B cell (primary cell): Measurements from ENCODE around the gene HSFX2. TPM values are rescaled to one million over a fixed set of nuclear protein-coding genes. Genes with fewer than 3 reads are reported as not detected.

Experiments used
- ATAC-seq: fragments of 200-7000 bp; cut with Tn5 transposase; one replicate; pipeline ENCODE4 v1.10.0; 2021; ENCODE audit warnings: low read depth, mild to moderate bottlenecking, moderate number of reproducible peaks, moderate library complexity
- CTCF ChIA-PET: fragments of 350-600 bp; sonication (Branson Sonifier 250); formaldehyde crosslinking; loops from one replicate; lab custom pipeline; 2021; ENCODE audit warnings: antibody characterized with exemption, inconsistent platforms; lab: Charles Lee
- POLR2A ChIA-PET: fragments of 350-600 bp; sonication (Branson Sonifier 250); formaldehyde crosslinking; loops from one replicate; lab custom pipeline; 2021; ENCODE audit warnings: antibody characterized with exemption; lab: Charles Lee
- DNase-seq: peaks from one replicate; pipeline ENCODE4 v3.0.0; 2013
- H2AFZ ChIP-seq: 2 replicates; pipeline ENCODE4 v1.6.1; 2012; ENCODE audit warnings: mild to moderate bottlenecking, low read depth, low read length; ENCODE audit not compliant: insufficient read depth, poor library complexity, severe bottlenecking
- H3K27ac ChIP-seq, 2 donors: 1 replicate in 1 of 2; 2 replicates in 1 of 2; pipeline ENCODE4 v1.5.1; 2012 to 2013; ENCODE audit warnings: low read length in 2 of 2, mild to moderate bottlenecking in 2 of 2, moderate library complexity in 1 of 2
- H3K27me3 ChIP-seq, 4 experiments: fragments of 200-600 bp in 1 of 4; sonication (generic) in 1 of 4; replicated peaks in 1 of 4; 1 replicate in 2 of 4; 2 replicates in 2 of 4; pipeline versions ENCODE4 v1.6.1 to v1.7.0; 2013 to 2016; ENCODE audit warnings: low read length in 3 of 4, mild to moderate bottlenecking in 2 of 4, mixed read lengths in 1 of 4, moderate library complexity in 1 of 4; ENCODE audit not compliant: insufficient read depth in 4 of 4, control insufficient read depth in 3 of 4; ENCODE audit errors: control extremely low read depth in 1 of 4
- H3K36me3 ChIP-seq, 2 experiments: replicated peaks in 1 of 2; 1 replicate in 1 of 2; 2 replicates in 1 of 2; pipeline versions ENCODE4 v1.6.1 to v1.7.1; 2013; ENCODE audit warnings: low read length in 1 of 2; ENCODE audit not compliant: insufficient read depth in 2 of 2, control insufficient read depth in 1 of 2; ENCODE audit errors: control extremely low read depth in 1 of 2, extremely low read depth in 1 of 2
- H3K4me1 ChIP-seq, 2 donors: fragments of 200-600 bp in 1 of 2; sonication (generic) in 1 of 2; 1 replicate in 1 of 2; 2 replicates in 1 of 2; pipeline versions ENCODE4 v1.5.1 to v1.6.1; 2013 to 2017; ENCODE audit warnings: low read length in 2 of 2; ENCODE audit not compliant: control insufficient read depth in 2 of 2, insufficient read depth in 2 of 2
- H3K4me2 ChIP-seq: replicated peaks from 2 replicates; pipeline ENCODE3; 2012; ENCODE audit warnings: mild to moderate bottlenecking, low read depth, low read length; ENCODE audit not compliant: poor library complexity, severe bottlenecking
- H3K4me3 ChIP-seq, 5 experiments: fragments of 200-600 bp in 1 of 5; sonication (generic) in 1 of 5; 1 replicate in 3 of 5; 2 replicates in 2 of 5; pipeline versions ENCODE4 v1.5.1 to v1.7.0; 2011 to 2016; ENCODE audit warnings: low read length in 4 of 5, mild to moderate bottlenecking in 4 of 5, low read depth in 2 of 5, control low read depth in 1 of 5, moderate library complexity in 1 of 5; ENCODE audit not compliant: insufficient read depth in 1 of 5; ENCODE audit errors: control extremely low read depth in 1 of 5, extremely low read depth in 1 of 5
- H3K79me2 ChIP-seq: fragments of 200-600 bp; sonication (generic); one replicate; pipeline ENCODE4 v1.6.0; 2016; ENCODE audit warnings: low read length; ENCODE audit not compliant: control insufficient read depth, insufficient read depth
- H3K9ac ChIP-seq: fragments of 200-600 bp; sonication (generic); 2 replicates; pipeline ENCODE4 v1.6.1; 2017; ENCODE audit warnings: mild to moderate bottlenecking, low read length, moderate library complexity
- H3K9me3 ChIP-seq, 3 donors: one replicate each; pipeline versions ENCODE4 v1.6.1 to v1.7.1; 2013; ENCODE audit warnings: low read length in 2 of 3; ENCODE audit not compliant: control insufficient read depth in 2 of 3, insufficient read depth in 1 of 3; ENCODE audit errors: control extremely low read depth in 1 of 3
- H4K20me1 ChIP-seq: 2 replicates; pipeline ENCODE4 v1.6.0; 2012; ENCODE audit warnings: mild to moderate bottlenecking, low read length; ENCODE audit not compliant: insufficient read depth, control insufficient read depth, poor library complexity, severe bottlenecking
- H3K27ac Mint-ChIP-seq: one replicate; pipeline ENCODE4 v1.8.0; 2021; ENCODE audit warnings: mixed read lengths
- H3K27me3 Mint-ChIP-seq: one replicate; pipeline ENCODE4 v1.8.0; 2021; ENCODE audit warnings: mixed read lengths
- H3K4me1 Mint-ChIP-seq: one replicate; pipeline ENCODE4 v1.8.0; 2021; ENCODE audit warnings: mixed read lengths
- H3K4me3 Mint-ChIP-seq: one replicate; pipeline ENCODE4 v1.8.0; 2021; ENCODE audit warnings: mixed read lengths
- H3K9me3 Mint-ChIP-seq: one replicate; pipeline ENCODE4 v1.8.0; 2022; ENCODE audit warnings: mixed read lengths; ENCODE audit not compliant: insufficient read depth
- EZH2 ChIP-seq: IDR thresholded peaks from 2 replicates; pipeline ENCODE4 v1.6.1; 2012; ENCODE audit warnings: borderline replicate concordance, low read depth, mild to moderate bottlenecking, moderate library complexity, low read length; ENCODE audit not compliant: insufficient read depth, poor library complexity, severe bottlenecking
- WGBS: methylation state at CpG from one replicate; pipeline ENCODE4 v1.1.5; 2013; ENCODE audit warnings: missing lambda C conversion rate; ENCODE audit not compliant: insufficient coverage; 5-methylcytosine and 5-hydroxymethylcytosine counted together
- intact Hi-C: fragments of 100-400 bp; cut with micrococcal nuclease; formaldehyde crosslinking; loops from one replicate; pipeline ENCODE4 v1.10.0; 2022
- polyA plus RNA-seq: library from polyadenylated mRNA; depleted of rRNA; stranded (reverse); fragments of >200 nt; gene quantifications from 2 replicates; pipeline ENCODE4 v1.2.3, GENCODE V29; 2012
- total RNA-seq, 2 donors: library from RNA; stranded (reverse); fragments of 120-200 nt in 1 of 2; gene quantifications; 1 replicate in 1 of 2; 2 replicates in 1 of 2; pipeline versions ENCODE4 v1.2.3 to v1.2.4, GENCODE V29; 2013 to 2022
- TF ChIP-seq, protein P1 (sequence below): fragments of 200-600 bp; IDR thresholded peaks from one replicate; pipeline ENCODE4 v1.8.0; 2022; ENCODE audit warnings: antibody characterized with exemption, mild to moderate bottlenecking

Gene HSFX2
- total and polyA plus RNA-seq, 2 donors (not counting 1 experiment from before 2014, with no cell fraction given), result 1.6 to 1.9 TPM

DNA sequence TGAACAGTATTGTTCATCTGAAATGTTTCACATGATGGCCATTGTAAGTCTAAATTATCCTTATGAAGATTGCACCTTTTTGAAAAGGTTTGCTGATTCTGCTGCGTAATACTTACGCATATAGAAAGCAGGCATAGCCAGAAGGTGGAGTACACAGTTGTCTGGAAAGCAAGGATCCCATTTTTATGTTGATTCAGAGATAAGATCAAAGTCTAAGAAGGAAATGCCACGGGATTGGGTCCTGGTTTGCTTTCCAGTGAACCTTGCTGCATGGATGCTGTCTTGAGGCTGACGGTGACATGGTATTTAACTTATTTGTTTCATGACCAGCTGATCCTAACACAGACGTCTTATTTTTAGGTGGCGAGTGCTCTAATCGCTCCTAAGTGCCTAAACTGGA is 23.3 kb downstream of the HSFX2 start:
- ATAC-seq (no peak), DNase-seq (no peak)
- Mint-ChIP-seq H3K4me3 (no peak overlapping the region), H3K27ac (no peak overlapping the region), H3K4me1 (no peaks in the 10 kb centered on the region), H3K27me3 (peaks cover 13% of the 10 kb centered on the region), H3K9me3 (no peaks in the 10 kb centered on the region)
- WGBS, result 94% methylated on average over 6 of the region's 7 CpGs
- Histone ChIP-seq H2AFZ (no peak overlapping the region), H3K27me3 (no peaks in the 10 kb centered on the region), H3K36me3 (no peaks in the 10 kb centered on the region), H3K4me1 (no peaks in the 10 kb centered on the region), H3K4me3 (no peak overlapping the region), H3K27ac (no peak overlapping the region), H4K20me1 (no peaks in the 10 kb centered on the region), H3K9me3 (no peaks in the 10 kb centered on the region), H3K79me2 (no peaks in the 10 kb centered on the region), H3K9ac (no peak overlapping the region), H3K4me2 (no peak overlapping the region)
- POLR2A ChIA-PET, result no interaction called here
- CTCF ChIA-PET, result no interaction called here
- TF ChIP-seq, protein P1, sequence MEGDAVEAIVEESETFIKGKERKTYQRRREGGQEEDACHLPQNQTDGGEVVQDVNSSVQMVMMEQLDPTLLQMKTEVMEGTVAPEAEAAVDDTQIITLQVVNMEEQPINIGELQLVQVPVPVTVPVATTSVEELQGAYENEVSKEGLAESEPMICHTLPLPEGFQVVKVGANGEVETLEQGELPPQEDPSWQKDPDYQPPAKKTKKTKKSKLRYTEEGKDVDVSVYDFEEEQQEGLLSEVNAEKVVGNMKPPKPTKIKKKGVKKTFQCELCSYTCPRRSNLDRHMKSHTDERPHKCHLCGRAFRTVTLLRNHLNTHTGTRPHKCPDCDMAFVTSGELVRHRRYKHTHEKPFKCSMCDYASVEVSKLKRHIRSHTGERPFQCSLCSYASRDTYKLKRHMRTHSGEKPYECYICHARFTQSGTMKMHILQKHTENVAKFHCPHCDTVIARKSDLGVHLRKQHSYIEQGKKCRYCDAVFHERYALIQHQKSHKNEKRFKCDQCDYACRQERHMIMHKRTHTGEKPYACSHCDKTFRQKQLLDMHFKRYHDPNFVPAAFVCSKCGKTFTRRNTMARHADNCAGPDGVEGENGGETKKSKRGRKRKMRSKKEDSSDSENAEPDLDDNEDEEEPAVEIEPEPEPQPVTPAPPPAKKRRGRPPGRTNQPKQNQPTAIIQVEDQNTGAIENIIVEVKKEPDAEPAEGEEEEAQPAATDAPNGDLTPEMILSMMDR, result no peak
- no peak for TF ChIP-seq EZH2
- intact Hi-C loops, result no loop called here

DNA sequence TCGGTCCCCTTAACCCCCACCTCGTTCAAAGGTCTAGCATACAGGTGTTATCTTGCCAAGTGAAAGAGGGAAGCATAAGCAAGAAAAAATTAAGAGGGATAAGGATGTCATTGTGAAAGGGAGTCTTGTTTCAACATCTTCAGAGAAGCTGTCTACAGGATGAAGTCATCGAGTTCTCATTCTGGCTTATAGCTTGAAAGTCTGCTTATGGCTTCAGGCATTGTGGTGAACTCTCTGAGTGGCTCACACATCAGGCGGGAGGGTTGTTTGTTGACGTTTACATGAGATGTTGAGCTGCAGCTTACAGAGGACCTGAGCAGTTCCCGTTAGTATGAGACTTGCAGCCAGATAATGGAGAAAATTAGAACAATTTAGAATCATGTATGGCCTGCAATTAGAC is 24.4 kb downstream of the HSFX2 start:
- no peaks in the 10 kb centered on the region for H3K36me3 ChIP-seq
- no peaks in the 10 kb centered on the region for H4K20me1 ChIP-seq
- ATAC-seq (no peak), DNase-seq (no peak)
- no peak overlapping the region for H3K9ac ChIP-seq
- H2AFZ ChIP-seq, result no peak overlapping the region
- H3K27ac ChIP-seq, result no peak overlapping the region
- no peak overlapping the region for H3K4me3 ChIP-seq
- no peaks in the 10 kb centered on the region for H3K79me2 ChIP-seq
- Mint-ChIP-seq H3K4me3 (no peak overlapping the region), H3K27ac (no peak overlapping the region), H3K27me3 (peaks cover 13% of the 10 kb centered on the region), H3K4me1 (no peaks in the 10 kb centered on the region), H3K9me3 (no peaks in the 10 kb centered on the region)
- ChIA-PET CTCF (no interaction called here), POLR2A (no interaction called here)
- no peaks in the 10 kb centered on the region for H3K9me3 ChIP-seq
- no peak overlapping the region for H3K4me2 ChIP-seq
- no peaks in the 10 kb centered on the region for H3K27me3 ChIP-seq
- 100% methylated on average over 1 of the region's 6 CpGs for WGBS
- TF ChIP-seq, protein P1, result no peak
- no peak for TF ChIP-seq EZH2
- intact Hi-C loops, result no loop called here
- H3K4me1 ChIP-seq, result no peaks in the 10 kb centered on the region
